ENCODE measurements around the gene ZC3H4. TPM values are rescaled to one million over a fixed set of nuclear protein-coding genes. Genes with fewer than 3 reads are reported as not detected.

Gene ZC3H4
- total and polyA plus RNA-seq, 10 of the 15 experiments (the other 5 are each of a cell fraction or from before 2014, with no cell fraction given), result 5.1 to 86.3 (median 15.5) TPM

DNA sequence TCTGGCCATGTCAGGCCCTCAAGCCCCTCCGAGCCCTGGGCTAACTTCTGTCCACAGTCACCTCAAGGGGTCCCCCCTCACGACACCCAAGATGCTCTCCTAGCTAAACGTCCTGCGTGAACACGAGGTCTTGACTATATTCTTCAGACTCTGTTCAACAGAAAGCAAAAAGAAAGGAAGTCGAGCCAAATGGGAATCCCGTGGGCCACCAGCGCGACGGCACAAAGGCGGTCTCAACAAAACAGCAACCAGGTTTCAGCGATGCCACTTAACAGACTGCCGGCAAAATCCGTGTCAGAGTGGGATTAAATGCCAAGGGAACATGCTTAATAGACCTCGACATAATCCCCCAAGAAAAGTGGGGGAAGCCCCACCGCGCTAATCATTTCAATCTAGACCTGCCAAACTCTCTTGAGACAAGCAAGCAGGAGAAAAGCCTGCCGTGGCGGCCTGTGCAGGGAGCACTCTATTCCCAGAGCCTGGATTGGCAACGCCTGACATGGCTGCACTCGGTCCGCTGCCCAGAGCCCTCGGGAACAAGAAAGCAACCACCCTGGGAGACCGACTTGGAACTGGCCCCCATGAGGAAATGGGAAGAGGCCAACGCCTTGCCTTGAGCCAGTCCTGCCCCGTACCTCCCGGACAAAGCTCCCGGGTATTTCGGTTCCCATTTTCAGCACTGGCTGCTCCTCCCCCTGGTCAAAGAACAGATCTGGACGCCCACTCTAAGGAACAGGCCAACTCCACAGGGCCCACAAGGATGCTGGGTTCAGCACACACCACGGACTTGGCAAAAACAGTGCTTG, 16.0 kb downstream of the ZC3H4 start (continued):
- TF ChIP-seq, protein P1, sequence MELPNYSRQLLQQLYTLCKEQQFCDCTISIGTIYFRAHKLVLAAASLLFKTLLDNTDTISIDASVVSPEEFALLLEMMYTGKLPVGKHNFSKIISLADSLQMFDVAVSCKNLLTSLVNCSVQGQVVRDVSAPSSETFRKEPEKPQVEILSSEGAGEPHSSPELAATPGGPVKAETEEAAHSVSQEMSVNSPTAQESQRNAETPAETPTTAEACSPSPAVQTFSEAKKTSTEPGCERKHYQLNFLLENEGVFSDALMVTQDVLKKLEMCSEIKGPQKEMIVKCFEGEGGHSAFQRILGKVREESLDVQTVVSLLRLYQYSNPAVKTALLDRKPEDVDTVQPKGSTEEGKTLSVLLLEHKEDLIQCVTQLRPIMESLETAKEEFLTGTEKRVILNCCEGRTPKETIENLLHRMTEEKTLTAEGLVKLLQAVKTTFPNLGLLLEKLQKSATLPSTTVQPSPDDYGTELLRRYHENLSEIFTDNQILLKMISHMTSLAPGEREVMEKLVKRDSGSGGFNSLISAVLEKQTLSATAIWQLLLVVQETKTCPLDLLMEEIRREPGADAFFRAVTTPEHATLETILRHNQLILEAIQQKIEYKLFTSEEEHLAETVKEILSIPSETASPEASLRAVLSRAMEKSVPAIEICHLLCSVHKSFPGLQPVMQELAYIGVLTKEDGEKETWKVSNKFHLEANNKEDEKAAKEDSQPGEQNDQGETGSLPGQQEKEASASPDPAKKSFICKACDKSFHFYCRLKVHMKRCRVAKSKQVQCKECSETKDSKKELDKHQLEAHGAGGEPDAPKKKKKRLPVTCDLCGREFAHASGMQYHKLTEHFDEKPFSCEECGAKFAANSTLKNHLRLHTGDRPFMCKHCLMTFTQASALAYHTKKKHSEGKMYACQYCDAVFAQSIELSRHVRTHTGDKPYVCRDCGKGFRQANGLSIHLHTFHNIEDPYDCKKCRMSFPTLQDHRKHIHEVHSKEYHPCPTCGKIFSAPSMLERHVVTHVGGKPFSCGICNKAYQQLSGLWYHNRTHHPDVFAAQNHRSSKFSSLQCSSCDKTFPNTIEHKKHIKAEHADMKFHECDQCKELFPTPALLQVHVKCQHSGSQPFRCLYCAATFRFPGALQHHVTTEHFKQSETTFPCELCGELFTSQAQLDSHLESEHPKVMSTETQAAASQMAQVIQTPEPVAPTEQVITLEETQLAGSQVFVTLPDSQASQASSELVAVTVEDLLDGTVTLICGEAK (IDR thresholded peaks at IDR 0.05; ENCODE audit: borderline replicate concordance), result no peak
- TF ChIP-seq SP1 (IDR thresholded peaks at IDR 0.05; ENCODE audit: low read depth, low read length), result no peak

DNA sequence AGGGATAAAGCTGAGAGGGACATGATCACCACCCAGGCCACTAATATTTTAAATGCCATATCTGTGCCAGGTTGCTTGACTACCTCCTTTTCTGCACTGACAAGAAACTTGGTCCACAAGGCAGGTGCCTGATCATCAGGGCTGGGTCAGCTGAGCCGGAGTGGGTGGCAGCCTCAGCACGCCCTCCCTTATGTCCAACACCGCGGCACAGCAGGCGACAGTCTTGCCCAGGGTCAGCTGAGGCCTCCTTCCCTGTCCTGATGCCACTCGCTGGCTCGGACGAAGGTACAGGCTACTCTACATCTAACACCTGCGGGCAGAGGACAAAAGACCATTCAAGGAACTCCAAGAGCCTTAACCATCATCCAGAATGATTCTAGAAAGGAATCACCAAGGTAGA, 16.9 kb downstream of the ZC3H4 start:
- H3K9ac ChIP-seq (ENCODE audit: control insufficient read depth, insufficient read depth, low read length), result no peak overlapping the region

More for the DNA sequence above, 16.9 kb downstream of the ZC3H4 start:
- Histone ChIP-seq H3K9me3 (replicated peaks; ENCODE audit: control insufficient read depth, insufficient read depth, low read length) (no peaks in the 10 kb centered on the region), H2AFZ (ENCODE audit: control insufficient read depth, low read depth, low read length) (no peak overlapping the region), H3K4me2 (ENCODE audit: control insufficient read depth, insufficient read depth) (no peak overlapping the region), H4K20me1 (ENCODE audit: control insufficient read depth, insufficient read depth) (no peaks in the 10 kb centered on the region), H3K4me3 (no peak overlapping the region), H3K4me1 (ENCODE audit: control insufficient read depth, insufficient read depth, low read length) (peaks cover 28% of the 10 kb centered on the region), H3K36me3 (ENCODE audit: control insufficient read depth in 2 of 2, insufficient read depth in 2 of 2, low read length in 1 of 2) (peaks cover 17 to 21% of the 10 kb centered on the region in 2 experiments), H3K27me3 (replicated peaks in 1 of 2; ENCODE audit: control insufficient read depth in 2 of 2, insufficient read depth in 2 of 2, low read length in 1 of 2) (no peaks in the 10 kb centered on the region), H3K79me2 (ENCODE audit: control insufficient read depth, insufficient read depth, low read length) (peaks cover 66% of the 10 kb centered on the region), H3K27ac (ENCODE audit: control insufficient read depth, insufficient read depth) (no peak overlapping the region)
- POLR2A ChIA-PET, result interaction anchor here (1.6 kb wide), 1 partner anchor 17 kb away, joined by 5 read pairs; the partner anchor contains the start of gene ZC3H4
- DNase-seq (ENCODE audit: low read depth, low spot score) (no peak), FAIRE-seq (no peak), ATAC-seq (no peak)
- RAD21 ChIA-PET (ENCODE audit: unreplicated experiment), result no interaction called here
- in situ Hi-C loops (cut with MboI), result no loop called here
- SMC1A ChIA-PET (ENCODE audit: uncharacterized antibody, unreplicated experiment), result no interaction called here
- WGBS (ENCODE audit: insufficient coverage, insufficient replicate concordance, low lambda C conversion rate, missing lambda C conversion rate), result over 99% methylated on average over 9 of the region's 9 CpGs
- CTCF ChIA-PET, result interaction anchor here (0.5 kb wide), 1 partner anchor 27 kb away, joined by 3 read pairs; no protein-coding TSS in a partner anchor
- intact Hi-C loops (cut with micrococcal nuclease; ENCODE audit: unreplicated experiment), result no loop called here
- TF ChIP-seq LARP7 (IDR thresholded peaks at IDR 0.05), result no peak
- TF ChIP-seq, protein P2, sequence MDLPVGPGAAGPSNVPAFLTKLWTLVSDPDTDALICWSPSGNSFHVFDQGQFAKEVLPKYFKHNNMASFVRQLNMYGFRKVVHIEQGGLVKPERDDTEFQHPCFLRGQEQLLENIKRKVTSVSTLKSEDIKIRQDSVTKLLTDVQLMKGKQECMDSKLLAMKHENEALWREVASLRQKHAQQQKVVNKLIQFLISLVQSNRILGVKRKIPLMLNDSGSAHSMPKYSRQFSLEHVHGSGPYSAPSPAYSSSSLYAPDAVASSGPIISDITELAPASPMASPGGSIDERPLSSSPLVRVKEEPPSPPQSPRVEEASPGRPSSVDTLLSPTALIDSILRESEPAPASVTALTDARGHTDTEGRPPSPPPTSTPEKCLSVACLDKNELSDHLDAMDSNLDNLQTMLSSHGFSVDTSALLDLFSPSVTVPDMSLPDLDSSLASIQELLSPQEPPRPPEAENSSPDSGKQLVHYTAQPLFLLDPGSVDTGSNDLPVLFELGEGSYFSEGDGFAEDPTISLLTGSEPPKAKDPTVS (IDR thresholded peaks at IDR 0.05; ENCODE audit: low read depth, low read length), result no peak
- no peak for TF ChIP-seq NFIC (IDR thresholded peaks at IDR 0.05; ENCODE audit: low read depth, low read length)
- no peak for TF ChIP-seq ZNF384 (IDR thresholded peaks at IDR 0.05; ENCODE audit: borderline replicate concordance, low read depth, low read length)
- TF ChIP-seq SMARCA5 (IDR thresholded peaks at IDR 0.05), result no peak
- no peak for TF ChIP-seq RAD21 (IDR thresholded peaks at IDR 0.05; ENCODE audit: insufficient read depth, low read depth, low read length)
- TF ChIP-seq BHLHE40 (IDR thresholded peaks at IDR 0.05; ENCODE audit: borderline replicate concordance in 1 of 2, low read depth in 2 of 2, low read length in 1 of 2), result no peak
- no peak for TF ChIP-seq FOS (IDR thresholded peaks at IDR 0.05; ENCODE audit: borderline replicate concordance, extremely low read depth, insufficient read length)
- no TSS peak for BruUV-seq (replicated peaks)

Data from GM12878 (cell line).